NCI-H524 treated with DMSO at 0.1 percent for 48 hours (cell line): ENCODE results near the gene DNM2.
"Not testable (repeated sequence)": the region's sequence is repeated elsewhere in the genome, so short reads cannot be mapped to it uniquely, and the experiment has no call there.

Source experiments
- DNase-seq: peaks from one replicate; lab custom pipeline; 2025; lab: John Stamatoyannopoulos, UW

Gene DNM2

GRCh38 chr19:10752913-10753704 is 35.2 kb downstream of the DNM2 start:
- no peak for DNase-seq

DNA sequence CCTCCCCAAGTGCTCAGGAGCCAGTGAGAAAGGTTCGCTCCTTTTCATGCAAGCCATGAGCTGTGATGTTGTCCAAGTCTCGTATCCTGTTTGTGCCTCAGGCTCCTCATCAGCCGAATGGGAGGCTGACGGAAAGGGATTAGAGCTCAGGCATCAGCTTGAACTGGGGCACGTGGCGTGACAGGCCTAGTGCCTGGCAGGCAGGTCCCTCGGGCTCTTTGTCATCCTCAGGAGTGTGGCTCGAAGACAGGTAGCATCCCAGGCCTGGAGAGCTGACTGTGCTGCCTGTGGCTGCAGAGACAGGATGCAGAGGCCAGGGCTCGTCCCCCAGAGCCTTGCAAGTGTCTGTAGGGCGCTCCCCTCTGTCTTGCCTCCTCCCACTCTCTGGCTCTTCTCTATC is 38.5 kb downstream of the DNM2 start:
- no peak for DNase-seq

- no peak for DNase-seq
These were observed 38.9 kb downstream of the DNM2 start for GRCh38 chr19:10756791-10757190.

GRCh38 chr19:10758050-10758449 is 40.2 kb downstream of the DNM2 start:
- DNase-seq, result not testable (repeated sequence)

DNA sequence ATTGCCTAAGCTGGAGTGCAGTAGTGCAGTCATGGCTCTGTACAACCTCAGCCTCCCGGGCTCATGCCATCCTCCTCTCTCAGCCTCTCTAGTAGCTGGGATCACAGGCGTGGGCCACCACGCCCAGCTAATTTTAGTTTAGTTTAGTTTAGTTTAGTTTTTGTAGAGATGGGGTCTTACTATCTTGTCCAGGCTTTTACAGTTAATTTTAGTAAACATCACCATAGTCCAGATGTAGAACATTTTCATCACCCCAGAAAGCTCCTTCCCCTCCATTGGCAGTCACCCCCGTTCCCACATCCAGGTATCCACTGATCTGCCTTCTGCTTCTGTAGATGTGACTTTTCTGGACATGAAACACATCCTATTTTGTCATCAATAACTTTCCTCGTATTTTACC is 41.1 kb downstream of the DNM2 start:
- DNase-seq, result no peak

DNA sequence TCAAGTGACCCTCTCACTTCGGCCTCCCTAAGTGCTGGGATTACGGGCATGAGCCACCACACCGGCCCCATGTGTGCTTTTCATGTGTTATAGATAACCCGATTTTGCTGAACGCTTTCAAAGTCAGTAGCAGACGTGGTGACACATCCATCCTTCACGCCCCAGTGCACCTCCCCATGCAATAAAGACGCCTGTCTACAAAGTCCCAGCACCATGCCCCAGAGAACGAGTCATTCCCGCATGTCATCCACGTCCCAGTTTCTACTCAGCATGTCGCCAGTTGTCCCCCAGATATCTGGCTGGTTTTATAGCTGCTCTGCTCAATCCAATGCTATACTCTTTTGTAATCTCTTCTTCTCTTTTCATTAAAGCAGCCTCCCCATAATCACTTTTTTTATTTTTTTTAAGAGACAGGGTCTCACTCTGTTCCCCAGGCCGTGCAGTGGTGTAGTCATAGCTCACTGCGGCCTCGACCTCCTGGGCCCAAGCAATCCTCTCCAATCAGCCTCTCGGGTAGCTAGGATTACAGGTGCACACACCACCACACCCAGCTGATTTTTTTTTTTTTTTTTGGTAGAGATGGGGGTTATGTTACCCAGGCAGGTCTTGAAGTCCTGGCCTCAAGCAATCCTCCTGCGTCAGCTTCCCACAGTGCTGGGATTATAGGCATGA is 42.5 kb downstream of the DNM2 start:
- DNase-seq, result no peak

DNA sequence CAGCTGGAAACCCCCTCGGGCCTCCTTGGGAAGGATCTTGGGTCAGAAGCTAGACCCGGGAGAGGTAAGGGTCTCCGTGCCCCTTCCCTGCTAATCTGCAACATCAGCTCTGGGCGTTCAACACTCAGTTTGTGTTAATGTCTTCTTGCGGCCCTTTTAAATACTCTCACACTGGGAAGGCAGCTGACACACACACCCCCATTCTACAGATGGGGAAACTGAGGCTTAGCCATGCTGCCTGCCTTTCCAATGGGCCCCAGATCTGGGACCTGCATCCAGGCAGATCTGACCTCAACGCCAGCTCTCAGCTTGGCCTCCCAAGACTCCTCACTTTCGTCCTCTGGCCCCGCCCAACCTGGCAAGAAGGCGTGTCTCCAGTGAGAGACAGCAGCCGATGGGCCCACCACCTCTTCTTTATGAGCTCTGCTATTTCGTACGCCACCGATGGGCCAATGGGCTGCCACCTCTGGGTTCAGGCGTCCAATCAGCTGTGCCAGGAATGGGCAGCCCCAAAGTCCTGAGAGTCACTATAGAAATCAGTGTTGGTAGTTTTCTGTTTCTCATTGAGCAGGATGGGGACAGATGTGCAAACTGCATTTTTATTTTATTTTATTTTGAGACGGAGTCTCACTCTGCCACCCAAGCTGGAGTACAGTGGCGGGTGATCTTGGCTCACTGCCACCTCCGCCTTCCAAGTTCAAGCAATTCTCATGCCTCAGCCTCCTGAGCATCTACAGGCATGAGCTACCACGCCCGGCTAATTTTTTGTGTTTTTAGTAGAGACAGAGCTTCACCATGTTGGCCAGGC is 43.8 kb downstream of the DNM2 start:
- DNase-seq, result no peak

GRCh38 chr19:10762656-10763055 is 44.8 kb downstream of the DNM2 start:
- no peak for DNase-seq

GRCh38 chr19:10763411-10763810 is 45.5 kb downstream of the DNM2 start:
- no peak for DNase-seq

DNA sequence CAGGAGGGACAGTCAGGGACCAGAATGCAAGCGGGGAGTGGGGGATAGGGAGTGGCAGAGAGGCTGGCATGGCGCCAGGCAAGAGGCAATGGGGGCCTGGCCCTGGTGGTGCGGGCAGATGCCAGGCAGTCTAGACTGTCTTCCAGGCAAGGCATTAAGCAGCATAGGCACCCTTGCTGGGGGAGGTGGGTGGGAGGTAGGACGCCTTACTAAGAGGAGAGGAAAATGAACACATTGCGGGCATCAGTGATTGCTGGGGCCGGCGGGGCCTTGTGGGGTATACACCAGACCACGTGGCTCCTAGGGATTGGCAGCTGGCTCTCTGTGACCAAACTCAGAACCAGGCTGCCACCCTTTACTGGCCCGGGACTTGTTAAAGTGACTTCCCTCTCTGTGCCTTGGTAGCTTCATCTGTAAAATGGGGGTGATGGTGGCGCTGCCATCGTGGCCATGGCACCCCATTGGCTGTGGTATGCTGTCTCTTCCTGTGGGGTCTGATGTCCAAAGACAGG is 46.0 kb downstream of the DNM2 start:
- no peak for DNase-seq

DNA sequence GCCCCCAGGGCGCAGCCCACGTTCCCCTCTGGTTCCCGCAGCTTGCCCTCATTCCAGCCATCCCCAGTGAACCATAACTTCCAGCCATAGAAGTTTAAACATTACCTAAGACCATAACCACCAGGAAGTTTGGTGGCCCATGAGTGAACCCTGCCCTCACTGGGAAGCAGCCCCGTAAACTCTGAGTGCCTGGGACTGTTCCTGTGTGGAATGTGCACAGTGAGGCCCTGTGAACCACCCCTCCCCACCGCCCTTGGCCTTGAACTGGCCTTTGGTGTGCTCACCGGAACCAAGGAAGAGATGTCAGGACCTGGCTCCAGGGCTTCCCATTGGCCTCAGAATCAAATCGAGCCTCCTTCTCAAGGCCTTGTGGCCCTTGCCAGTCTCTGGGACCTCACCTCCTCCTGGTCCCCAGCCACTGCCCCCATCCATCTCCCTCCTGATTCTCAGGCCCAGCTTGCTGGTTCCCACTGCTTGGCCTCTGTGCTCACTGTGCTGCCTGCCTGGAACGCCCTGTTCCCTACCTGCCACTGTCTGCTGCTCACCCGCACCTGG is 46.5 kb downstream of the DNM2 start:
- no peak for DNase-seq

- DNase-seq, result no peak
These were observed 48.3 kb downstream of the DNM2 start for GRCh38 chr19:10766049-10766623.

DNA sequence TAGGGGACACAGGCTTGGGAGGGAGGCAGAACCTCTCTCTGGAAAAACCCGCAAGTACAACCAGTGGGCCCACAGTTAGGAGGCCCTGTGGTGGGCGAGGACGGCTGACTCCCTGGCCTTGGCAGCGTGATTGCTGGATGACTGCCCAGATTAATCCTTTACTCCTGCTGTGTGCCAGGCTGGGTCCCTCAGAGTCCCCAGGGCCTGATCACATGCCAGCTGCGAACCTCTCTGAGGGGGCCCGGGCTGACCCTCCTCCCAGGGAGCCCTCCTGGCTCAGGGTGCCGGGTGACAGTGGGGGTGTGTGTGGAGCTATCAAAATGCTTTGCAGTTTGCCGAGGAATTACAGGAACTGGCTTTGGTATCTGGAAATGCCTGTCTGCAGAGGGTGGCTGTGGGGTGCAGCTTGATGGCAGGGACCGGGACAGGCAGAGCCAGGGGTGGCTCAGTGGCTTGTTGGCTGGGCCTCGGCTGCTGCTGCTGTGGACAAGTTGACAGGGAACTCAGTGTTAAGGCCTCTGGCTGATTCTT is 48.9 kb downstream of the DNM2 start:
- no peak for DNase-seq

DNA sequence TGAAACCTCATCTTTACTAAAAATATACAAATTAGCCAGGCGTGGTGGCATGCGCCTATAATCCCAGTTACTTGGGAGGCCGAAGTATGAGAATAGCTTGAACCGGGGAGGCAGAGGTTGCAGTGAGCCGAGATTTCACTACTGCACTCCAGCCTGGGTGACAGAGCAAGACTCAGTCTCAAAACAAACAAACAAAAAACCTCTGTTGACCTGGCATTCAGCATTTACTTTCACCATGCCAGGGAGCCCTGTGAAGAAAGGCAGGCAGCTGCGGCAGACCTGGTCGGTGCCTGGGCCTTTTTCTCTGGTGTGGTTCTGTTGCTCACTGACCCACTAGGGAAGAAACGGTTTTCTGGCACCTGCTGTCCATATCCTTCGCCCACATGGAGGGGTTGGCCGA is 49.8 kb downstream of the DNM2 start:
- no peak for DNase-seq

DNA sequence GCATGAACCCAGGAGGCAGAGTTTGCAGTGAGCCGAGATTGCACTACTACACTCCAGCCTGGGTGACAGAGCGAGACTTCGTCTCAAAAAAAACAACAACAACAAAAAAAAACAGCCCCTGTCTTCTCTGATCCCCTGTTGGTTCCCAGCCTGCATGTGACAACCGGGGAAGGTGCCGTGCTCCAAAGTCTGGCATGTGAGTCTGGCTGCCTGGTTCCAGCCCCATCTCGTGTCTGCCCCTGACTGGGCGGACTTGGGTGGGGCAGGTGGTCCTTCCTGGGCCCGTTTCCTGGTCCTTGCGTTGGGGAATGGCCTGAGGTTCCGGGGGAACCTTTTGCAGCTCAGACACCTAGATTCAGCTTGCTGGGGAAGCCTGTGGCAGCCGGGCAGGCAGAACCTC is 50.5 kb downstream of the DNM2 start:
- DNase-seq, result no peak

DNA sequence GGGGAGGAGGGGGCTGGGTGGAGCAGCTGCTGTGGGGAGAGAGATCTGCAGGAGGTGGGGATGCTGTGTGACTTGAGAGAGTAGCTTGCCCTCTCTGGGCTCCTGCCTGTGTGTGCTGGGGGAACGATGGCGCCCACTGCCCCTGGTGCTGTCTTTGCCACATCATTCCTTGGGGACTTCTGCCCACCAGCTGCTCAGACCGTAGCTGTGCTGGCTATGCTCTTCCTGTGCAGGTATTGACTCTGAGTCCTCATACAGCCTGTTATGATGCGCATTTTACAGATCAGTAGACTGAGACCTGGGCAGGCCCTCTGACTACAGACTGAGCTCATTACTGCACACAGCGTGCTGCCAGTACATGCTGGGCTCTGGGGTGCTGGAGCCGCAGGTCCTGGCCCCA is 51.1 kb downstream of the DNM2 start:
- no peak for DNase-seq

- DNase-seq, result no peak
These were observed 51.9 kb downstream of the DNM2 start for GRCh38 chr19:10769533-10770491.

GRCh38 chr19:10773969-10774368 is 56.1 kb downstream of the DNM2 start:
- no peak for DNase-seq

DNA sequence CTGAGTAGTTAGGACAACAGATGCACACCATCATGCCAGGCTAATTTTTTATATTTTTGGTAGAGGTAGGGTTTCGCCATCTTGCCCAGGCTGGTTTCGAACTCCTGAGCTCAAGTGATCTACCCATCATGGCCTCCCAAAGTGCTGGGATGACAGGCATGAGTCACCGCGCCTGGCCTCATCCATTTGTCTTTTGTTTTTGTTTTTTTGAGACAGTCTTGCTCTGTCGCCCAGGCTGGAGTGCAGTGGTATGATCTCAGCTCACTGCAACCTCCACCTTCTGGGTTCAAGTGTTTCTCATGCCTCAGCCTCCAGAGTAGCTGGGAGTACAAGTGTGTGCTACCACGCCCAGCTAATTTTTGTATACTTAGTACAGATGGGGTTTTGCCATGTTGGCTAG is 57.0 kb downstream of the DNM2 start:
- DNase-seq, result no peak

- DNase-seq, result no peak
These were observed 59.2 kb downstream of the DNM2 start for GRCh38 chr19:10776900-10777650.
